Vagina (tissue), 2 donors: ENCODE data around the gene YIPF1.

ENCODE experiments used
- POLR2AphosphoS5 ChIP-seq, 2 donors: sonication (generic); formaldehyde crosslinking; IDR thresholded peaks; one replicate each; pipeline ENCODE4 v1.9.0; 2017; ENCODE audit warnings: antibody characterized with exemption in 2 of 2, mild to moderate bottlenecking in 2 of 2, low read depth in 1 of 2; ENCODE audit not compliant: insufficient read depth in 1 of 2
- TF ChIP-seq, protein P1 (sequence below), 3 experiments: fragments of 450-650 bp in 2 of 3; fragments of 200-600 bp in 1 of 3; sonication (generic) in 1 of 3; IDR thresholded peaks; one replicate each; pipeline ENCODE4 v1.5.1; 2017 to 2019; ENCODE audit warnings: antibody characterized with exemption in 3 of 3, mild to moderate bottlenecking in 2 of 3, moderate library complexity in 2 of 3

- TF ChIP-seq, protein P1, sequence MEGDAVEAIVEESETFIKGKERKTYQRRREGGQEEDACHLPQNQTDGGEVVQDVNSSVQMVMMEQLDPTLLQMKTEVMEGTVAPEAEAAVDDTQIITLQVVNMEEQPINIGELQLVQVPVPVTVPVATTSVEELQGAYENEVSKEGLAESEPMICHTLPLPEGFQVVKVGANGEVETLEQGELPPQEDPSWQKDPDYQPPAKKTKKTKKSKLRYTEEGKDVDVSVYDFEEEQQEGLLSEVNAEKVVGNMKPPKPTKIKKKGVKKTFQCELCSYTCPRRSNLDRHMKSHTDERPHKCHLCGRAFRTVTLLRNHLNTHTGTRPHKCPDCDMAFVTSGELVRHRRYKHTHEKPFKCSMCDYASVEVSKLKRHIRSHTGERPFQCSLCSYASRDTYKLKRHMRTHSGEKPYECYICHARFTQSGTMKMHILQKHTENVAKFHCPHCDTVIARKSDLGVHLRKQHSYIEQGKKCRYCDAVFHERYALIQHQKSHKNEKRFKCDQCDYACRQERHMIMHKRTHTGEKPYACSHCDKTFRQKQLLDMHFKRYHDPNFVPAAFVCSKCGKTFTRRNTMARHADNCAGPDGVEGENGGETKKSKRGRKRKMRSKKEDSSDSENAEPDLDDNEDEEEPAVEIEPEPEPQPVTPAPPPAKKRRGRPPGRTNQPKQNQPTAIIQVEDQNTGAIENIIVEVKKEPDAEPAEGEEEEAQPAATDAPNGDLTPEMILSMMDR (IDR thresholded peaks at IDR 0.05), result no peak
- no peak for TF ChIP-seq POLR2AphosphoS5 (IDR thresholded peaks at IDR 0.05; ENCODE audit: insufficient read depth in 1 of 2, low read depth in 1 of 2)
Observed at GRCh38 chr1:53850082-53850673, 39.4 kb downstream of the YIPF1 start.
